H9 (cell line): Measurements from ENCODE around the gene GATA3. TPM values are rescaled to one million over a fixed set of nuclear protein-coding genes. Genes with fewer than 3 reads are reported as not detected.

Experiments used
- DNase-seq: peaks from one replicate; pipeline ENCODE4 v3.0.0-alpha.2; 2017
- H2AFZ ChIP-seq: one replicate; pipeline ENCODE4 v1.6.1; 2013; ENCODE audit warnings: mild to moderate bottlenecking, low read length, control low read depth, moderate library complexity
- H2AK5ac ChIP-seq: 2 replicates; pipeline ENCODE4 v1.6.1; 2013; ENCODE audit warnings: low read length, control low read depth, mixed read lengths; ENCODE audit not compliant: insufficient read length
- H2BK120ac ChIP-seq: one replicate; pipeline ENCODE4 v1.6.1; 2013; ENCODE audit warnings: low read depth, mild to moderate bottlenecking, low read length, control low read depth, inconsistent platforms; ENCODE audit not compliant: poor library complexity, severe bottlenecking
- H2BK12ac ChIP-seq: 2 replicates; pipeline ENCODE4 v1.6.1; 2013; ENCODE audit warnings: low read length, control low read depth, mixed read lengths, low read depth; ENCODE audit not compliant: insufficient read length
- H2BK15ac ChIP-seq: 2 replicates; pipeline ENCODE4 v1.6.1; 2013; ENCODE audit warnings: low read depth, low read length, control low read depth
- H2BK20ac ChIP-seq: one replicate; pipeline ENCODE4 v1.6.1; 2013; ENCODE audit warnings: low read depth, mild to moderate bottlenecking, low read length, control low read depth, inconsistent platforms; ENCODE audit not compliant: poor library complexity, severe bottlenecking
- H2BK5ac ChIP-seq: 2 replicates; pipeline ENCODE4 v1.6.1; 2013; ENCODE audit warnings: low read length, control low read depth, mixed read lengths; ENCODE audit not compliant: insufficient read length
- H3K14ac ChIP-seq: 2 replicates; pipeline ENCODE4 v1.6.1; 2013; ENCODE audit warnings: low read length, control low read depth; ENCODE audit not compliant: insufficient read depth
- H3K18ac ChIP-seq: 2 replicates; pipeline ENCODE4 v1.6.1; 2013; ENCODE audit warnings: low read depth, mild to moderate bottlenecking, mixed read lengths, low read length, control low read depth; ENCODE audit not compliant: insufficient read length
- H3K23ac ChIP-seq: 2 replicates; pipeline ENCODE4 v1.6.1; 2013; ENCODE audit warnings: low read length, control low read depth, mixed read lengths, low read depth; ENCODE audit not compliant: insufficient read length
- H3K23me2 ChIP-seq: 2 replicates; pipeline ENCODE4 v1.6.1; 2013; ENCODE audit warnings: low read depth, mild to moderate bottlenecking, mixed read lengths, low read length, control low read depth; ENCODE audit not compliant: insufficient read length, poor library complexity, severe bottlenecking
- H3K27ac ChIP-seq: 2 replicates; pipeline ENCODE4 v1.5.1; 2013; ENCODE audit warnings: low read length, control low read depth, mixed read lengths, low read depth; ENCODE audit not compliant: insufficient read length
- H3K27me3 ChIP-seq: 2 replicates; pipeline ENCODE4 v1.6.1; 2013; ENCODE audit warnings: low read length, control low read depth, inconsistent platforms; ENCODE audit not compliant: insufficient read depth
- H3K4ac ChIP-seq: 2 replicates; pipeline ENCODE4 v1.6.1; 2013; ENCODE audit warnings: low read depth, mild to moderate bottlenecking, control low read depth, inconsistent platforms, low read length, moderate library complexity
- H3K4me1 ChIP-seq: 2 replicates; pipeline ENCODE4 v1.6.1; 2013; ENCODE audit warnings: low read length, control low read depth, inconsistent platforms; ENCODE audit not compliant: insufficient read depth
- H3K4me2 ChIP-seq: 2 replicates; pipeline ENCODE4 v1.6.1; 2013; ENCODE audit warnings: low read length, control low read depth, mixed read lengths; ENCODE audit not compliant: insufficient read length, insufficient read depth
- H3K56ac ChIP-seq: 2 replicates; pipeline ENCODE4 v1.6.1; 2013; ENCODE audit warnings: low read depth, mild to moderate bottlenecking, mixed read lengths, low read length, control low read depth; ENCODE audit not compliant: insufficient read length
- H3K79me1 ChIP-seq: 2 replicates; pipeline ENCODE4 v1.6.1; 2013; ENCODE audit warnings: low read depth, mild to moderate bottlenecking, moderate library complexity, low read length, control low read depth, inconsistent platforms; ENCODE audit not compliant: insufficient read depth, poor library complexity, severe bottlenecking
- H3K79me2 ChIP-seq: 2 replicates; pipeline ENCODE4 v1.6.1; 2013; ENCODE audit warnings: low read length, control low read depth, inconsistent platforms; ENCODE audit not compliant: insufficient read depth
- H3K9ac ChIP-seq: 2 replicates; pipeline ENCODE4 v1.6.1; 2013; ENCODE audit warnings: low read length, control low read depth, mixed read lengths; ENCODE audit not compliant: insufficient read length; ENCODE audit errors: extremely low read depth
- H3K9me3 ChIP-seq: one replicate; pipeline ENCODE4 v1.6.1; 2013; ENCODE audit warnings: low read depth, low read length, inconsistent platforms; ENCODE audit not compliant: control insufficient read depth
- H3T11ph ChIP-seq: one replicate; pipeline ENCODE4 v1.6.1; 2013; ENCODE audit warnings: mild to moderate bottlenecking, low read length, control low read depth, inconsistent platforms
- H4K20me1 ChIP-seq: one replicate; pipeline ENCODE4 v1.6.1; 2013; ENCODE audit not compliant: control insufficient read depth, insufficient read length, insufficient read depth
- H4K5ac ChIP-seq: 2 replicates; pipeline ENCODE4 v1.6.1; 2013; ENCODE audit warnings: low read depth, mild to moderate bottlenecking, mixed read lengths, low read length, control low read depth; ENCODE audit not compliant: insufficient read length
- H4K8ac ChIP-seq: replicated peaks from 2 replicates; pipeline ENCODE4 v1.6.1; 2013; ENCODE audit warnings: low read length, control low read depth, mixed read lengths, low read depth; ENCODE audit not compliant: insufficient read length
- H4K91ac ChIP-seq: 2 replicates; pipeline ENCODE4 v1.6.1; 2013; ENCODE audit warnings: low read depth, mild to moderate bottlenecking, moderate library complexity, mixed read lengths, low read length, control low read depth; ENCODE audit not compliant: insufficient read length
- H3K27ac Mint-ChIP-seq, 3 experiments: 2 replicates in 2 of 3; 3 replicates in 1 of 3; pipeline ENCODE4 v1.8.0; 2020 to 2021; ENCODE audit warnings: mixed read lengths in 3 of 3, mild to moderate bottlenecking in 1 of 3, moderate library complexity in 1 of 3
- H3K27me3 Mint-ChIP-seq: 2 replicates; pipeline ENCODE4 v1.8.0; 2021; ENCODE audit warnings: low read depth, mild to moderate bottlenecking, moderate library complexity, mixed read lengths
- H3K36me3 Mint-ChIP-seq, 3 experiments: 2 replicates in 2 of 3; 3 replicates in 1 of 3; pipeline ENCODE4 v1.8.0; 2020 to 2021; ENCODE audit warnings: low read depth in 3 of 3, mixed read lengths in 3 of 3; ENCODE audit not compliant: insufficient read depth in 1 of 3
- H3K4me1 Mint-ChIP-seq, 2 experiments: 2 replicates each; pipeline ENCODE4 v1.8.0; 2020; ENCODE audit warnings: mixed read lengths in 2 of 2
- H3K4me3 Mint-ChIP-seq, 2 experiments: 2 replicates in 1 of 2; 3 replicates in 1 of 2; pipeline ENCODE4 v1.8.0; 2020 to 2021; ENCODE audit warnings: mild to moderate bottlenecking in 2 of 2, mixed read lengths in 2 of 2, moderate library complexity in 1 of 2
- H3K9me3 Mint-ChIP-seq, 2 experiments: 2 replicates in 1 of 2; 3 replicates in 1 of 2; pipeline ENCODE4 v1.8.0; 2020; ENCODE audit warnings: mild to moderate bottlenecking in 2 of 2, mixed read lengths in 2 of 2, moderate library complexity in 1 of 2
- CTCF ChIP-seq: fragments of 200-600 bp; sonication (generic); conservative IDR thresholded peaks from 3 replicates; pipeline ENCODE4 v1.8.0; 2021; ENCODE audit warnings: antibody characterized with exemption, mild to moderate bottlenecking
- WGBS: extraction: QIAGEN DNeasy Blood & Tissue Kit; methylation state at CpG from one replicate; pipeline ENCODE4 v1.1.7; 2013; ENCODE audit warnings: missing lambda C conversion rate, low lambda C conversion rate, mixed read lengths; ENCODE audit not compliant: insufficient read length; ENCODE audit errors: extremely low coverage; 5-methylcytosine and 5-hydroxymethylcytosine counted together
- total RNA-seq: library from RNA; stranded (reverse); gene quantifications from 2 replicates; pipeline ENCODE4 v1.2.1, GENCODE V29; 2021

GATA3 gene
- total RNA-seq, 1 experiment from 2014 or later: 0.31 TPM

- peaks cover 77% of the 10 kb centered on the region for H3K27me3 ChIP-seq
- H3K9ac ChIP-seq: no peak overlapping the region
Measured at GRCh38 chr10:8060704-8061121, 6.2 kb downstream of the GATA3 start.

More at GRCh38 chr10:8060704-8061121, 6.2 kb downstream of the GATA3 start:
- no peak overlapping the region for H4K91ac ChIP-seq
- H3K4me1 Mint-ChIP-seq: peaks cover 79 to 88% of the 10 kb centered on the region in 2 experiments
- no peak for TF ChIP-seq CTCF
- peak overlapping the region; percentile 48 for H3K4me2 ChIP-seq
- H3K23ac ChIP-seq: no peak overlapping the region
- no peaks in the 10 kb centered on the region; a peak in 1 of 5 replicates for H3K9me3 Mint-ChIP-seq
- H3K14ac ChIP-seq: no peak overlapping the region
- H3K27ac Mint-ChIP-seq: 0 out of 7 replicates have a peak overlapping the region, but pooled peaks of 1 of the 3 experiments have one; percentile 23
- no peaks in the 10 kb centered on the region for H3K79me1 ChIP-seq
- H3K36me3 Mint-ChIP-seq: no peaks in the 10 kb centered on the region; a peak in 1 of 7 replicates
- H3K4me3 Mint-ChIP-seq: peak overlapping the region in 1 of 2 experiments; percentile 73; a peak in 4 of 5 replicates
- no peak overlapping the region for H3K18ac ChIP-seq
- H2BK12ac ChIP-seq: no peak overlapping the region
- H2BK15ac ChIP-seq: no peak overlapping the region
- H3K9me3 ChIP-seq: no peaks in the 10 kb centered on the region
- no peak overlapping the region for H2AFZ ChIP-seq
- H3K23me2 ChIP-seq: peaks cover 29% of the 10 kb centered on the region
- no peak overlapping the region for H4K8ac ChIP-seq
- no peak overlapping the region for H2BK5ac ChIP-seq
- peaks cover 18% of the 10 kb centered on the region; the same call in 1 of the 2 replicates for H3K4me1 ChIP-seq
- DNase-seq: no peak
- peaks cover 99% of the 10 kb centered on the region for H3K27me3 Mint-ChIP-seq
- no peak overlapping the region for H4K5ac ChIP-seq
- H3K27ac ChIP-seq: no peak overlapping the region
- no peak overlapping the region for H3T11ph ChIP-seq
- WGBS: no CpG with 5 or more reads among the region's 10 CpGs
- no peak overlapping the region for H2BK120ac ChIP-seq
- H4K20me1 ChIP-seq: no peaks in the 10 kb centered on the region
- no peaks in the 10 kb centered on the region for H3K79me2 ChIP-seq
- no peak overlapping the region for H3K4ac ChIP-seq
- no peak overlapping the region for H2AK5ac ChIP-seq
- H2BK20ac ChIP-seq: no peak overlapping the region
- no peak overlapping the region for H3K56ac ChIP-seq
